Motor neuron (in vitro differentiated cells): ENCODE data around the gene GLYAT. TPM values are rescaled to one million over a fixed set of nuclear protein-coding genes. Genes with fewer than 3 reads are reported as not detected.

Source experiments
- ATAC-seq, 8 experiments: fragments of 200-7000 bp; cut with Tn5 transposase; replicated peaks in 6 of 8; 2 replicates each; pipeline ENCODE4 v1.8.0; 2021; ENCODE audit warnings: mild to moderate bottlenecking in 8 of 8, moderate library complexity in 8 of 8
- H3K27ac ChIP-seq, 2 donors: fragments of 250-450 bp; sonication (Bioruptor Pico); 2 replicates each; pipeline ENCODE4 v1.9.0; 2021; ENCODE audit warnings: antibody characterized with exemption in 2 of 2, mild to moderate bottlenecking in 2 of 2, moderate library complexity in 1 of 2
- H3K4me1 ChIP-seq, 2 donors: fragments of 250-450 bp; sonication (Bioruptor Pico); replicated peaks in 1 of 2; 2 replicates each; pipeline ENCODE4 v1.6.1; 2021; ENCODE audit warnings: antibody characterized with exemption in 2 of 2, mild to moderate bottlenecking in 2 of 2, moderate library complexity in 1 of 2
- H3K4me3 ChIP-seq, 5 donors: fragments of 250-450 bp; sonication (Bioruptor Pico); 2 replicates each; pipeline ENCODE4 v1.9.0; 2021; ENCODE audit warnings: antibody characterized with exemption in 5 of 5, mild to moderate bottlenecking in 5 of 5, moderate library complexity in 4 of 5
- WGBS, 10 experiments: fragments of 450-650 bp; shearing (Covaris generic); methylation state at CpG; one replicate each; pipeline ENCODE4 v1.0.0; 2022; 5-methylcytosine and 5-hydroxymethylcytosine counted together
- in situ Hi-C, 9 experiments: fragments of 400-800 bp; cut with MboI; loops; one replicate each; pipeline ENCODE4 v1.15.0; 2021; ENCODE audit warnings: low sequenced_read_pairs in 9 of 9, low pct_unique_long_range_greater_than_20kb in 2 of 9; ENCODE audit not compliant: unreplicated experiment in 9 of 9
- total RNA-seq, 8 experiments: library from RNA; unstranded; fragments of 300-600 nt; gene quantifications; 2 replicates each; pipeline versions ENCODE4 v1.2.3 to v1.2.4, GENCODE V29; 2022

The GLYAT gene
- total RNA-seq, 8 experiments from 2014 or later: 0.09 to 0.86 (median 0.36) TPM; not detected in 3

GRCh38 chr11:58769308-58769707 is 37.6 kb upstream of the GLYAT start:
- H3K4me3 ChIP-seq: no peak overlapping the region
- in situ Hi-C loops: no loop called here
- H3K4me1 ChIP-seq: no peaks in the 10 kb centered on the region
- 0 to 100% (median 47%) methylated on average over 1 to 2 of the region's 2 CpGs; no CpG with 5 or more reads in 4 of the 10 experiments for WGBS, 10 experiments
- no peak overlapping the region for H3K27ac ChIP-seq
- no peak for ATAC-seq

- no peak overlapping the region for H3K27ac ChIP-seq
- in situ Hi-C loops: no loop called here
- no peak for ATAC-seq
- H3K4me3 ChIP-seq: no peak overlapping the region
- no peaks in the 10 kb centered on the region for H3K4me1 ChIP-seq
- WGBS, 10 experiments: 33 to 100% (median 80%) methylated on average over 1 to 2 of the region's 2 CpGs; no CpG with 5 or more reads in 5 of the 10 experiments
Measured at GRCh38 chr11:58768137-58768536, 36.4 kb upstream of the GLYAT start.

- Histone ChIP-seq H3K4me1 (no peaks in the 10 kb centered on the region), H3K27ac (no peak overlapping the region), H3K4me3 (no peak overlapping the region)
- WGBS, 10 experiments: 0 to 100% (median 75%) methylated on average over 1 of the region's 1 CpG
- in situ Hi-C loops: no loop called here
- no peak for ATAC-seq
Measured at GRCh38 chr11:58765078-58765477, 33.3 kb upstream of the GLYAT start.

- Histone ChIP-seq H3K27ac (no peak overlapping the region), H3K4me3 (no peak overlapping the region), H3K4me1 (no peaks in the 10 kb centered on the region)
- 0 to 86% (median 66%) methylated on average over 1 of the region's 1 CpG; no CpG with 5 or more reads in 2 of the 10 experiments for WGBS, 10 experiments
- ATAC-seq: no peak
- in situ Hi-C loops: no loop called here
Measured at GRCh38 chr11:58763120-58763490, 31.4 kb upstream of the GLYAT start.

- ATAC-seq: no peak
- H3K4me3 ChIP-seq: no peak overlapping the region
- in situ Hi-C loops: no loop called here
- no peaks in the 10 kb centered on the region for H3K4me1 ChIP-seq
- no peak overlapping the region for H3K27ac ChIP-seq
- 0 to 66% (median 6%) methylated on average over 2 to 6 of the region's 6 CpGs for WGBS, 10 experiments
Measured at GRCh38 chr11:58762284-58763119, 30.8 kb upstream of the GLYAT start.

GRCh38 chr11:58757439-58757838 is 25.7 kb upstream of the GLYAT start:
- Histone ChIP-seq H3K27ac (no peak overlapping the region), H3K4me1 (no peaks in the 10 kb centered on the region), H3K4me3 (no peak overlapping the region)
- ATAC-seq: no peak
- in situ Hi-C loops: no loop called here

- in situ Hi-C loops: no loop called here
Measured at GRCh38 chr11:58745705-58746364, 14.1 kb upstream of the GLYAT start.

GRCh38 chr11:58744988-58745704 is 13.4 kb upstream of the GLYAT start:
- in situ Hi-C loops: no loop called here
- Histone ChIP-seq H3K27ac (no peak overlapping the region), H3K4me3 (no peak overlapping the region), H3K4me1 (no peaks in the 10 kb centered on the region)
- ATAC-seq: no peak

More at GRCh38 chr11:58745705-58746364, 14.1 kb upstream of the GLYAT start:
- no peak for ATAC-seq
- Histone ChIP-seq H3K27ac (no peak overlapping the region), H3K4me3 (no peak overlapping the region), H3K4me1 (no peaks in the 10 kb centered on the region)
- 20 to 100% (median 80%) methylated on average over 1 to 5 of the region's 5 CpGs for WGBS, 10 experiments

GRCh38 chr11:58742981-58743880 is 11.5 kb upstream of the GLYAT start:
- ATAC-seq: no peak
- Histone ChIP-seq H3K4me3 (no peak overlapping the region), H3K4me1 (no peaks in the 10 kb centered on the region), H3K27ac (no peak overlapping the region)
- in situ Hi-C loops: no loop called here
- WGBS, 10 experiments: 0 to 64% (median 43%) methylated on average over 1 to 3 of the region's 3 CpGs

GRCh38 chr11:58742140-58742539 is 10.4 kb upstream of the GLYAT start:
- no peak for ATAC-seq
- WGBS, 10 experiments: 25 to 100% (median 56%) methylated on average over 1 to 2 of the region's 2 CpGs; no CpG with 5 or more reads in 2 of the 10 experiments
- no peak overlapping the region for H3K27ac ChIP-seq
- no peak overlapping the region for H3K4me3 ChIP-seq
- H3K4me1 ChIP-seq: no peaks in the 10 kb centered on the region
- in situ Hi-C loops: no loop called here

- no peak for ATAC-seq
- Histone ChIP-seq H3K4me3 (no peak overlapping the region), H3K27ac (no peak overlapping the region), H3K4me1 (no peaks in the 10 kb centered on the region)
- in situ Hi-C loops: no loop called here
- WGBS, 10 experiments: 0 to 100% (median 68%) methylated on average over 1 of the region's 1 CpG; no CpG with 5 or more reads in 6 of the 10 experiments
Measured at GRCh38 chr11:58741127-58741526, 9.4 kb upstream of the GLYAT start.

- Histone ChIP-seq H3K4me1 (no peaks in the 10 kb centered on the region), H3K4me3 (no peak overlapping the region), H3K27ac (no peak overlapping the region)
- no peak for ATAC-seq
- in situ Hi-C loops: no loop called here
- WGBS, 10 experiments: 13 to 100% (median 73%) methylated on average over 1 to 4 of the region's 4 CpGs; no CpG with 5 or more reads in 3 of the 10 experiments
Measured at GRCh38 chr11:58740447-58740846, 8.7 kb upstream of the GLYAT start.
